SU-DHL-6 (cell line): Measurements from ENCODE around the gene ROCK2.

Experiments
- H2AFZ ChIP-seq: fragments of 200-600 bp; sonication (generic); 2 replicates; pipeline ENCODE4 v1.6.1; 2014; ENCODE audit warnings: low read depth, mild to moderate bottlenecking, moderate library complexity, mixed read lengths, antibody characterized with exemption, low read length; ENCODE audit not compliant: severe bottlenecking
- H3F3A ChIP-seq: fragments of 200-600 bp; shearing (Covaris generic); 2 replicates; pipeline ENCODE4 v1.6.0; 2016; ENCODE audit warnings: antibody characterized with exemption, mild to moderate bottlenecking; ENCODE audit not compliant: insufficient read depth
- H3K27ac ChIP-seq: fragments of 200-600 bp; sonication (generic); 2 replicates; pipeline ENCODE4 v1.5.1; 2016; ENCODE audit warnings: low read depth, mild to moderate bottlenecking, low read length, moderate library complexity, mixed read lengths
- H3K27me3 ChIP-seq: fragments of 200-600 bp; sonication (generic), shearing (Covaris generic); 2 replicates; pipeline ENCODE4 v1.6.0; 2014; ENCODE audit warnings: mild to moderate bottlenecking, low read length
- H3K36me3 ChIP-seq: fragments of 200-600 bp; sonication (generic); 2 replicates; pipeline ENCODE4 v1.6.1; 2014; ENCODE audit warnings: mild to moderate bottlenecking, low read length, mixed read lengths
- H3K4me2 ChIP-seq: fragments of 300-600, 200-600 bp; shearing (Covaris generic), sonication (generic); 2 replicates; pipeline ENCODE4 v1.6.0; 2014; ENCODE audit warnings: low read length, low read depth, mild to moderate bottlenecking; ENCODE audit not compliant: poor library complexity, severe bottlenecking
- H3K4me3 ChIP-seq: fragments of 200-600 bp; sonication (generic); 2 replicates; pipeline ENCODE4 v1.5.1; 2014; ENCODE audit warnings: antibody characterized with exemption, low read length, mild to moderate bottlenecking, mixed read lengths; ENCODE audit not compliant: insufficient read depth, poor library complexity, severe bottlenecking
- H3K79me2 ChIP-seq: fragments of 200-600 bp; sonication (generic); 2 replicates; pipeline ENCODE4 v1.6.1; 2014; ENCODE audit warnings: mild to moderate bottlenecking, low read length, moderate library complexity; ENCODE audit not compliant: insufficient read depth
- H3K9ac ChIP-seq: fragments of 200-600 bp; sonication (generic); 2 replicates; pipeline ENCODE4 v1.7.0; 2014; ENCODE audit warnings: mild to moderate bottlenecking, low read length
- H3K9me2 ChIP-seq: fragments of 200-600 bp; sonication (generic); replicated peaks from 2 replicates; pipeline ENCODE4 v1.6.1; 2014; ENCODE audit warnings: low read length; ENCODE audit not compliant: insufficient read depth
- H3K9me3 ChIP-seq: fragments of 200-600 bp; sonication (generic); 2 replicates; pipeline ENCODE4 v1.6.1; 2014; ENCODE audit warnings: low read length, mixed read lengths; ENCODE audit not compliant: insufficient read depth
- H4K20me1 ChIP-seq: fragments of 200-600 bp; sonication (generic); 2 replicates; pipeline ENCODE4 v1.6.1; 2014; ENCODE audit warnings: low read depth, mild to moderate bottlenecking, antibody characterized with exemption, low read length, moderate library complexity, mixed read lengths
- CTCF ChIP-seq: fragments of 200-600 bp; sonication (generic); IDR thresholded peaks from one replicate; pipeline ENCODE4 v1.5.1; 2017; ENCODE audit warnings: antibody characterized with exemption, mild to moderate bottlenecking, low read length, moderate library complexity; ENCODE audit not compliant: insufficient read depth, poor library complexity, severe bottlenecking
- EZH2phosphoT487 ChIP-seq: fragments of 200-600 bp; sonication (generic), shearing (Covaris generic); conservative IDR thresholded peaks from 2 replicates; pipeline ENCODE4 v1.6.1; 2018; ENCODE audit warnings: mild to moderate bottlenecking, antibody characterized with exemption, low read length, moderate library complexity, mixed read lengths

Gene ROCK2

GRCh38 chr2:11224887-11225286 is 119.5 kb downstream of the ROCK2 start:
- no peak overlapping the region for H3K9ac ChIP-seq
- no peaks in the 10 kb centered on the region for H3K9me2 ChIP-seq
- peaks cover 33% of the 10 kb centered on the region; the same call in 1 of the 2 replicates for H3K36me3 ChIP-seq
- peaks cover 6% of the 10 kb centered on the region; the same call in 1 of the 2 replicates for H3F3A ChIP-seq
- H4K20me1 ChIP-seq, result no peaks in the 10 kb centered on the region
- H3K27me3 ChIP-seq, result no peaks in the 10 kb centered on the region
- H3K4me3 ChIP-seq, result no peak overlapping the region
- H2AFZ ChIP-seq, result no peak overlapping the region
- TF ChIP-seq CTCF (no peak), EZH2phosphoT487 (no peak)
- H3K4me2 ChIP-seq, result peak overlapping the region; percentile 34
- no peaks in the 10 kb centered on the region for H3K79me2 ChIP-seq
- no peaks in the 10 kb centered on the region for H3K9me3 ChIP-seq
- peak overlapping the region; percentile 41; the same call in 1 of the 2 replicates for H3K27ac ChIP-seq

- no peaks in the 10 kb centered on the region for H3K9me2 ChIP-seq
These were observed 121.6 kb downstream of the ROCK2 start for GRCh38 chr2:11222845-11223244.

DNA sequence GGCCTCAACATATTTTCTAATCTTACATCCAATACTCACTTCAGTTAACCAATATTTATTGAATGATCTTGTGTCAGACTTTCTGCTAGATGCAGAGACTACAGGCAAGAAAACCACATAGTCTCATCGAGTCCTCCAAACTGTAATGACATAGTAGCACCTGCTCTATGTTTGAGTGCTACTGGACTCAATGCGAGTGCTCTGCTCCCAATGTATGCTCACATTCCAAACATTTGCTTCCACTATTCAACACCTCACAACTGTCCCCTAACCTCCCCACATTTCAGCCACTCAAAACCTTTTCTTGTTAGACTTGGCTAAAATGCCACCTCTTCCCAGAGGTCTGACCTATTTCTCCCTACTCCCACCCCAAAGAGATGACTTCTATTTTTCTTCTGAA is 124.0 kb downstream of the ROCK2 start:
- Histone ChIP-seq H3F3A (peaks cover 9% of the 10 kb centered on the region; the same call in 1 of the 2 replicates), H3K27me3 (no peaks in the 10 kb centered on the region), H2AFZ (no peak overlapping the region), H3K9ac (no peak overlapping the region), H4K20me1 (no peaks in the 10 kb centered on the region), H3K4me3 (no peak overlapping the region), H3K79me2 (no peaks in the 10 kb centered on the region), H3K4me2 (no peak overlapping the region), H3K27ac (no peak overlapping the region), H3K36me3 (peaks cover 32% of the 10 kb centered on the region; the same call in 1 of the 2 replicates), H3K9me3 (no peaks in the 10 kb centered on the region), H3K9me2 (no peaks in the 10 kb centered on the region)
- no peak for TF ChIP-seq CTCF
- TF ChIP-seq EZH2phosphoT487, result no peak

More at GRCh38 chr2:11222845-11223244, 121.6 kb downstream of the ROCK2 start:
- no peak overlapping the region for H3K27ac ChIP-seq
- H4K20me1 ChIP-seq, result no peaks in the 10 kb centered on the region
- H2AFZ ChIP-seq, result no peak overlapping the region
- H3K36me3 ChIP-seq, result peaks cover 39% of the 10 kb centered on the region; the same call in 1 of the 2 replicates
- H3K4me3 ChIP-seq, result no peak overlapping the region
- H3K79me2 ChIP-seq, result no peaks in the 10 kb centered on the region
- H3F3A ChIP-seq, result peaks cover 5% of the 10 kb centered on the region; the same call in 1 of the 2 replicates
- no peaks in the 10 kb centered on the region for H3K9me3 ChIP-seq
- H3K9ac ChIP-seq, result no peak overlapping the region
- TF ChIP-seq CTCF, result no peak
- TF ChIP-seq EZH2phosphoT487, result no peak
- H3K27me3 ChIP-seq, result no peaks in the 10 kb centered on the region
- no peak overlapping the region for H3K4me2 ChIP-seq
